ENCODE measurements around the gene LRBA.
"Not testable (repeated sequence)": the region's sequence is repeated elsewhere in the genome, so short reads cannot be mapped to it uniquely, and the experiment has no call there.

LRBA gene

DNA sequence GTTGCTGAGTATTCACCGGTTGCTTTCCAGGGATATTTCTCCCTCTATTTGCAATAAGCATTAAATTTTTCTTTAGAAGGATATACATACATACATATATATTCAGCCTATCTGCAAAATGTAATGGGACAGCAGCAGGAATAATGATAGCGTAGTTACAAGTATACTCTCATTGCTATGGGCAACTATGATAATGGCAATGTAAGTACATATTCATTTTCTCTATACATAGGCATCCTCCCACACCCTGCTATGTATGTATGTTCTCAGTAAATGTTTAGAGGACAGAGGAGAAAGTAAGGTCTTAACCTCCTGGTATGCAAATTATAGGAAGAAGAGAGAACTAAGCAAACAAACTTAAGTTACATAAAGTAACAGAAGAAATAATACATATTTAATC, 452.8 kb downstream of the LRBA start:
- TF ChIP-seq, protein P1, sequence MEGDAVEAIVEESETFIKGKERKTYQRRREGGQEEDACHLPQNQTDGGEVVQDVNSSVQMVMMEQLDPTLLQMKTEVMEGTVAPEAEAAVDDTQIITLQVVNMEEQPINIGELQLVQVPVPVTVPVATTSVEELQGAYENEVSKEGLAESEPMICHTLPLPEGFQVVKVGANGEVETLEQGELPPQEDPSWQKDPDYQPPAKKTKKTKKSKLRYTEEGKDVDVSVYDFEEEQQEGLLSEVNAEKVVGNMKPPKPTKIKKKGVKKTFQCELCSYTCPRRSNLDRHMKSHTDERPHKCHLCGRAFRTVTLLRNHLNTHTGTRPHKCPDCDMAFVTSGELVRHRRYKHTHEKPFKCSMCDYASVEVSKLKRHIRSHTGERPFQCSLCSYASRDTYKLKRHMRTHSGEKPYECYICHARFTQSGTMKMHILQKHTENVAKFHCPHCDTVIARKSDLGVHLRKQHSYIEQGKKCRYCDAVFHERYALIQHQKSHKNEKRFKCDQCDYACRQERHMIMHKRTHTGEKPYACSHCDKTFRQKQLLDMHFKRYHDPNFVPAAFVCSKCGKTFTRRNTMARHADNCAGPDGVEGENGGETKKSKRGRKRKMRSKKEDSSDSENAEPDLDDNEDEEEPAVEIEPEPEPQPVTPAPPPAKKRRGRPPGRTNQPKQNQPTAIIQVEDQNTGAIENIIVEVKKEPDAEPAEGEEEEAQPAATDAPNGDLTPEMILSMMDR (conservative IDR thresholded peaks at IDR 0.05), result no peak
- H3K27ac ChIP-seq, result no peak overlapping the region

DNA sequence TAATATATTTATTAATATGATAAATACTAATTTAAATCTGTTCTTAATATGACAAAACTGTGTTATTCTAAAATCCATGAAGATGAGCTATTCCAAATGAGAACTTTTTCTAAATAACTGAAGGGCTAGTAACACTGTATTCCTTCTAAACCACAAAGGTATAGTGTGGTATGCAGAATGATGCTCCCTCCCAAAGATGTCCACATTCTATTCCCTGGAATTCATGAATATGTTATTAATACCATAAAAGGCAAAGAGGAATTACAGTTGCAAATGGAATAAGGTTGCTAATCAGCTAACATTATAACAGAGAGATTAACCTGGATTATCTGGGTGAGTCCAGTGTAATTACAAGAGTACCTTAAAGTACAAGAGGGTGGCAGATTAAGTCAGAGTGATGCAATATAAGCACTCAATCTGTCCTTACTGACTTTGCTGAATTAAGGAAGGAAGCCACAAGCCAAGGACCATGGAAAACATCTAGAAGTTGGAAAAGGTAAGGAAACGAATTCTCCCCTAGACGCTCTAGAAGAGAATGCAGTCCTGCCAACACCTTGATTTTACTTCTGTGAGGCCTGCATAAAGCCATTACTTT, 453.8 kb downstream of the LRBA start:
- TF ChIP-seq, protein P1 (conservative IDR thresholded peaks at IDR 0.05), result no peak
- no peak overlapping the region for H3K27ac ChIP-seq

DNA sequence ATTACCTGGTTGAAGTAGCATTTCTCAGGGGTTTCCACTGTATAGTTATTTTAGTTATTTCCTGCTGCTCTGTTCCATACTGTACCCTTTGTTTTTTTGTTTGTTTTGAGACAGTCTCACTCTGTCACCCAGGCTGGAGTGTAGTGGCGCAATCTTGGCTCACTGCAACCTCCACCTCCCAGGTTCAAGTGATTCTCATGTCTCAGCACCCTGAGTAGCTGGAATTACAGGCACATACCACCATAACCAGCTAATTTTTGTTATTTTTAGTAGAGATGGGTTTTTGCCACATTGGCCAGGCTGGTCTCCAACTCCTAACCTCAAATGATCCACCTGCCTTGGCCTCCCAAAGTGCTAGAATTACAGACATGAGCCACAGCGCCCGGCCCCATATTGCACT, 457.3 kb downstream of the LRBA start:
- not testable (repeated sequence) for H3K27ac ChIP-seq

DNA sequence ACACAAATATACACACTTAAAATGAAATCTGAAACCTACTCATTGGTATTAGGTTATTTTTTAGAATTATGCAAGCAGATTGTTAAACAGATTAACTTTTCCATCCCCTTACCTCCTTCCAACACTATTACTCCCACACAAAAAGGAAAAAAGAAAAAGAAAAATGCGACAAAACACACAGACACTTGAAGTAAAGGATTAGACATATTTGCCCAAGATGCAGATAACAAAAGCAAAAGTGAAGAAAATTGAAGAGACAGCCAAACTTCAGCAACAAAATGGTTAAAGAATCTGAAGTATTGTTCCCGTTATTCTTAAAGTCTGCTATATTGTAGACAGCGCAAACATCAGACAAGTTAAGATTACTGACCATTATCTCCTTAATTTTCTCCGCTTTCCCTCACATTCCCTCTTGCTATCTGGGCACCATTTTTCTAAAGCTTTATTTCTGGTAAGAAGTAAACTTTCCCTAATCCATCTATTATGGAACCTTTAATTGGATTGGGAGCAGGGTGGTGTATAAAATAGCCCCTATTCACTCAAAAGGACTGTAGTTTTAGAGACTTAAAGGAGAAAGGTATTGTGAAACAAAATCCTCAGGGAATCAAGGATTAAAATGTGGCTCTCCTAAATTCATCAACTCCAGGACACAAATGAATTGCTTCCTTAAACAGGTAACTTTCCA, 467.8 kb downstream of the LRBA start:
- TF ChIP-seq, protein P1 (conservative IDR thresholded peaks at IDR 0.05), result no peak
- H3K27ac ChIP-seq, result no peak overlapping the region

DNA sequence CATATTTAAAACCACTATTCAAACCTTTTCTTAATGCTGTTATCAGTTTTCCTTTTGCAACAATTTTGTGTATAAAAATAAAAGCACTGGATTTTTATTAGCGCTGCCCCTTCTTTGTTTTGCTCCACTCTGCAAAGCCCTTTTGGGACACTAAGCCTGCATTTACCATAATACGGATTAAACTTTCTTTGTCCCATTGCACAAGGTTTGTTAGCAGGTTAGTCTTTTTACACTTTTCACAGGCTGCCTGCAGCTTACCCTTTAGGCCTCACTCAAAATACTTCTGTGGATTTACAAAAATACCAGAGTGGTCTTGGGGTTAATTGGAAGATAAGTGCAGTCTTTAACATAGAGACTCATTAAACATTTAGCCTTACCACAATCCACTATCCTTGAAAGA, 468.8 kb downstream of the LRBA start:
- H3K27ac ChIP-seq, result no peak overlapping the region
- TF ChIP-seq, protein P1 (conservative IDR thresholded peaks at IDR 0.05), result no peak

DNA sequence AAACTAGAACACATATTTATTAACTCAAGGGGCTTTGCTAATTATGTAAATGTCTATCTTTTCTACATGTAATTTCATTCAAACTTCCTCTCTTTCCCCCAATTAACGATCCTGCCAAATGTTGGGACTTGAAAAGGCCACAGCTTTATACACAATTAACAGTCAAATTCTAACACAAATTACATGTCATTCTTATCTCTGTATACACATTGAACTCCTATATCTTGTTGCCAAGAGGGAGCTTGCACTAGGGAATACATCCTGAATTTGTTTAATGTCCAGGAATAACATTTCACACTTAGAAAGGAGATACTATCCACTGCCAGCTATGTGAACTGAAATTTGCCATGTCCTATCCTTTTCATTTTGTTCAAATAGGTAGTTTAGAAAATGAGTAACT, 472.0 kb downstream of the LRBA start:
- no peak overlapping the region for H3K27ac ChIP-seq
- TF ChIP-seq, protein P1 (conservative IDR thresholded peaks at IDR 0.05), result no peak

DNA sequence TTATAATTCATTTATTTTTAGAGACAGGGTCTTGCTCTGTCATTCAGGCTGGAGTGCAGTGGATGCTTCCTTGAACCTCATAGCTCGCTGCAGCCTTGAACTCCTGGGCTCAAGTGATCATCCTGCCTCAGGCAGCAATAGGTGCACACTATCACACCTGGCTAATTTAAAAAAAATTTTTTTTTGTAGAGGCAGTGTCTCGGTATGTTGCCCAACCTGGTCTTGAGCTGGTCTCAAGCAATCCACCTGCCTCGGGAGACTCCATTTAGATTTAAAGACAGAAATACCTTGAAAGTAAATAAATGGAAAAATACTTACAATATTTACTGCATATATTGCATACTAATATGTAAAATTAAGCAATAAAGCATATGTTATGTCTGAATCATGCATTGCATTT, 473.4 kb downstream of the LRBA start:
- TF ChIP-seq, protein P1 (conservative IDR thresholded peaks at IDR 0.05), result no peak
- no peak overlapping the region for H3K27ac ChIP-seq

DNA sequence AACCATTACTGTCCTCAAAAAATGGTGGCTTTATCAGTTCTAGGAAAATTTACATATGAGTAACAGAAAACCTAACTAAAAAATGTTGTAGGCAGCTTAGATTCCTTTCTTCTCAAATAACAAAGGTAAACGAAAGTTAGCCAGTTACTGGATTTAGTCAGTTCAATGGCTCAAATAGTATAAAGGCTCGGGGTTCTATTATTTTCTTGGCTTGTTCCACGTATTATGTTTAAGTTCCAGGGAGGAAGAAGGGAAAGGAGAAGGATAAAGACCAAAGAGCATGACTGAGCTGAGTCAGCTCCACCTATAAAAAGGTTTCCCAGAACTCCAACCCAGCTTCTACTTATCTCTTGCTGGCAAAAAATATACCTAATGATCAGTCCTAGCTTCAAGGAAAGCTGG, 474.1 kb downstream of the LRBA start:
- TF ChIP-seq, protein P1 (conservative IDR thresholded peaks at IDR 0.05), result no peak
- H3K27ac ChIP-seq, result no peak overlapping the region
